Astrocyte of the cerebellum (primary cell): ENCODE measurements around the gene NRN1L.

ENCODE experiments used
- DNase-seq: peaks from one replicate; pipeline ENCODE4 v3.0.0-alpha.2; 2011; ENCODE audit warnings: low read depth
- H3K4me3 ChIP-seq: 2 replicates; pipeline ENCODE4 v1.5.1; 2011; ENCODE audit warnings: mild to moderate bottlenecking, low read depth, low read length, moderate library complexity
- CTCF ChIP-seq: IDR thresholded peaks from 2 replicates; pipeline ENCODE4 v1.5.1; 2012; ENCODE audit warnings: low read length, low read depth, moderate library complexity, mild to moderate bottlenecking; ENCODE audit errors: missing control alignments
- in situ Hi-C: cut with HindIII; loops from 2 replicates; pipeline ENCODE4 v1.10.0; 2017; ENCODE audit warnings: low sequenced_read_pairs

Gene NRN1L

DNA sequence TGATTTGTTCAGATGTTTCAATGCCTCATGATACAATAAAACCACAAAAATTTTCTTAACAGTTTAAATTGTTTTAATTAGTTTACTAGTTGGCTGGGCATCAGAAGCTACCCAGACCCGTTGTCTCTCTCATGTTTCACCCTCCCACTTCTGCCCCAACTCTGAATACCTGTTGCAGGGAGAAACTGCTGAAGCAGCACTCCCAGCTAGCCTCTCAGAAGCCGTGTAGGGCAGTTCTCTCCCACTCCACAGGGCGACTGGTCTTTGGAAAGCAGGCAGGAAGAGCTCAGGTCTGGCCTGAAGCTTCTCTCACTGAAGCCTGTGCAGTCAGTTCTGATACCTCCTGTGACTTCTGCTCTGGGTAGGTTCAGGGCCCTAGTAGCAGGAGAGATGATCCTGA lies 13.4 kb upstream of the NRN1L start:
- no peak for TF ChIP-seq CTCF
- DNase-seq: no peak
- in situ Hi-C loops: no loop called here
- H3K4me3 ChIP-seq: no peak overlapping the region

DNA sequence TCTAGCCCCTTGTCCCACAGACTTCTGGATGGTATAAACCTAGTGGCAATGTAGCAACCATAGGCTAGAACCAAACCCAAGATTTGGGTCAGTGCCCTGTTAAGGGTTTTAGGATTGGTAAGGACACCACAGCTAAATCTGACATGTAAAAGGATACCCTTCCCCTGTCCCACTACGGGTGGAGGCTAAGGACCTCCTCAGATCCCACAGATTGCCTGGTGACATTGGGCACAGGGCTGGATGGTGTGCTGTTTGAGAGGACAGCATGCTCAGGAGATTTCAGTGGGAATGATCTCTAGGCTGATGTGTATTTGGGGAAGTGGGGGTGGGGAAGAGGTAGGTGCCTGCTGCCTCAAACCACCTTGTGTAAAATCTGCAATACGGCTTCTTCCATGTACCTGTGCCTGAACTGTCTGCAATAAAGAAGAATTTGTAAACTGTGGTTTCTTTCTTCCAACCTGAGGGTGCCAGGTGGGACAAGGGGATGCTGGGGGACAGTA lies 12.5 kb upstream of the NRN1L start:
- H3K4me3 ChIP-seq: peak overlapping the region; percentile 94
- no peak for TF ChIP-seq CTCF
- in situ Hi-C loops: no loop called here
- no peak for DNase-seq

- no peak for TF ChIP-seq CTCF
Measured at GRCh38 chr16:67872631-67873434, 11.9 kb upstream of the NRN1L start, which contains the start of gene EDC4. EDC4 (plus strand) TSS chr16:67873052; CDS start chr16:67873262, 210 bp downstream.

GRCh38 chr16:67873435-67874370 lies 11.0 kb upstream of the NRN1L start:
- no peak for DNase-seq
- H3K4me3 ChIP-seq: peak overlapping the region; percentile 94
- in situ Hi-C loops: no loop called here
- TF ChIP-seq CTCF: no peak

More at GRCh38 chr16:67872631-67873434, 11.9 kb upstream of the NRN1L start, which contains the start of gene EDC4:
- peak within 1 kb of the TSS; percentile 94 for H3K4me3 ChIP-seq
- peak; percentile 23 for DNase-seq
- in situ Hi-C loops: no loop called here

GRCh38 chr16:67874372-67874771 lies 10.3 kb upstream of the NRN1L start:
- TF ChIP-seq CTCF: no peak
- in situ Hi-C loops: no loop called here
- peak overlapping the region; percentile 94 for H3K4me3 ChIP-seq
- no peak for DNase-seq

GRCh38 chr16:67877064-67877463 lies 7.6 kb upstream of the NRN1L start:
- in situ Hi-C loops: no loop called here
- TF ChIP-seq CTCF: no peak
- DNase-seq: no peak
- H3K4me3 ChIP-seq: no peak overlapping the region
